CD4-positive, alpha-beta T cell treated with Interleukin-6 at 100 ng/mL for 8 hours (primary cell): ENCODE results near the gene TOMM40.

Source experiments
- DNase-seq: peaks from one replicate; pipeline ENCODE4 v3.0.0-alpha.2; 2020; ENCODE audit warnings: mixed read lengths, low spot score

TOMM40 gene

DNA sequence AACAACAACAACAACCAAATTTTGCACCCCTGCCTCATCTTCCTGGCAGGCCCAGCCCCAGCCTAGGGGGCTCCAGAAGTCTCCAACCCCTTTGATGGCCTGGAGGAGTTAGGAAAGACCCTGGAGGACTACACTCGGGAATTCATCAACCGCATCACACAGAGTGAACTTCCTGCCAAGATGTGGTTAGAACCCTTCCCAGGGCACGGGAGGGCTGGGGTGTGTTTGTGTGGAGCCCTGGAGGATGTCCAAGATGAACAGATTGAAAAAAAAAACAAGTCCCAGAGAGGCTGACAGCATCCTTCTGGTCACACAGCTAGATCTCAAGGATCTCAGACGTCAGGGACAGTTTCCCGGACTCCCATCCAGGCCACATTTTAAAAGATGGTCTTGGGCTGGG, 36.7 kb downstream of the TOMM40 start:
- DNase-seq, result no peak

DNA sequence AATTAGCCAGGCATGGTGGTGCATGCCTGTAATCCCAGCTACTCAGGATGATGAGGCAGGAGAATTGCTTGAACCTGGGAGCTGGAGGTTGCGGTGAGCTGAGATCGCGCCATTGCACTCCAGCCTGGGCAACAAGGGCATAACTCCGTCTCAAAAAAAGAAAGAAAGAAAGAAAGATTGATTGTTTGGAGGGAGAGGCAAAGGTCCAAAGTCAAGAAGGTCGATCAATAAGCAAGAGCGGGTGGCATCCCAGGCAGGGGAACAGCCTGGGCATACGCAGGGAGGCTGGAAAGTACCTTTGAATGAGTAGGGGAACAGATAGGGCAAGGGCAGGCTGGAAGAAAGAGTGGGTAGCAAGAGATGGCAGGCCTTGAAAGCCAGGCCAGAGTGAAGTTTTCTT, 39.0 kb downstream of the TOMM40 start:
- no peak for DNase-seq

DNA sequence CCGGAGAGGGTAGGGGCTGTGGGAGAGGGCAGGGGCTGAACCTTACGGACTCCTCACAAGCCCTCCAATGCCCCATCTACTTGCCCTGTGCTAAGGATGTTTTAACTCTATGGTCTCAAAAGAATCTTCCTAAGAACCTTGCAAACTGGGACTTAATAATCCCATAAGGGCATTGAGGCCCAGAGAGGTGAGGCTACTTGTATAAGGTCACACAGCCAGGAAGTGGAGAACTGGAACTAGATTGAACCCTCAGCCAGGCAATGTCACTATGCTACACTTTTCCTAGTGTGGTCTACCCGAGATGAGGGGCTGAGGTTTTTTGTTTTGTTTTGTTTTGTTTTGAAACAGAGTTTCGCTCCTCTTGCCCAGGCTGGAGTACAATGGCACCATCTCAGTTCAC, 40.5 kb downstream of the TOMM40 start:
- no peak for DNase-seq

DNA sequence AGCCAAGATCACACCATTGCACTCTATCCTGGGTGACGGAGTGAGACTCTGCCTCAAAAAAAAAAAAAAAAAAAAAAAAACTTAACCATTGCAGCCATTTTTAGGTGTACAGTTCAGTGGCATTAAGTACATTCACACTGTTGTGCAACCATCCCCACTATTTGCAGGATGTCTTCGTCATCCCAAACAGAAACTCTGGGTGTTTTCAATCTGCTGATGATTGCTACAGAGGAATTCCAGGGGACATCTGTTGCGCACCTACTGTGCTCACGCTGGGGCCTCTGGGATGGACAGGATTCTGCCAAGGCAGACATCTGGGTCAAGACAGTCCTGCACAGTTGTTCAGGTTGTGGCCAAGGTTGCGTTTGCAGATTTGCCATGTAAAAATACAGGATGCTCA, 48.6 kb downstream of the TOMM40 start:
- no peak for DNase-seq

DNA sequence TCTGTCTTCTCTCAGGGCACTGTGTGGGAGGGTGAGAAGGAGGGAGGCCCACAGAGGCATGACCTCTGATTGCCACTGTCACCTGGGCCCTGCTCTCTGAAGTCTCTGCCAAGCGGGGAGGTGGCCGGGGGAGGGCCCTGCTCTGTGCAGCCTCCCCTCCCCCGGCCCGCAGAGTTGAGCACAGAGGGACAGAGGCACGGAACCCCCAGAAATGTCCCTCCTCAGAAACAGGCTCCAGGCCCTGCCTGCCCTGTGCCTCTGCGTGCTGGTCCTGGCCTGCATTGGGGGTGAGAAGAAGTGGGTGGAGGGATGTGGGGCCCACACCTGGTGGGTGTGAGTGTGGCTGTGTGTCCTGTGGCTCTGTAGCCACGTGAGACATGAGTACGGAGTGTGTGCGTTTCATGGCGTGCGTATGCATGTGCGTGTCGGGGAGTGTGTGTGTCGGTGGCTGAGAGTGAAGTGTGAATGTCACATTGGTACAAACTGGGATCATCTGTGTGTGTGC, 51.1 kb downstream of the TOMM40 start, which contains the start of gene APOC4:
Gene APOC4, plus strand, starts transcription at position 171 of the 505 bp plus-strand sequence. Its CDS starts 41 bp downstream, at position 212.
- DNase-seq, result no peak

DNA sequence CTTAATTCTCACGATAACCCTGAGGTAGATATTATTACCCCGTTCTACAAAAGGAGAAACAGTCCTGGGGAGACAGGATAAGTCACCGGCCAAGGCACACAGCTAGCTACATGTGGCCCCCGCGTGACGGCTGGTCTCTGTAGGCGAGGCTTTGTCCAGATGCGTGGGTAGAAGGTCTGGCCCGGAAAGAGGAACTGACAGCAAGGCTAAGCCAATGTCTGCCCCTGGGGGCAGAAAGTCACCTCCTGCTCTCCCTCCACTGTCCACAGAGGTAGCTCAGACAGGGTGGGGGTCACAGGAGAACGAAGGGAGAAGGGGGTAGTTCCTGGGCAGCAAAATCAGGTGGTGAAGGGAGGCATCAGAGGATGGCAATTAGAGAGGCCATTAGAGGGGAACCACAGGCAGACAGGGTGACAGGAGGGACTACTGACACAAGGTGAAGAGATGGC, 52.8 kb downstream of the TOMM40 start:
- DNase-seq, result no peak

DNA sequence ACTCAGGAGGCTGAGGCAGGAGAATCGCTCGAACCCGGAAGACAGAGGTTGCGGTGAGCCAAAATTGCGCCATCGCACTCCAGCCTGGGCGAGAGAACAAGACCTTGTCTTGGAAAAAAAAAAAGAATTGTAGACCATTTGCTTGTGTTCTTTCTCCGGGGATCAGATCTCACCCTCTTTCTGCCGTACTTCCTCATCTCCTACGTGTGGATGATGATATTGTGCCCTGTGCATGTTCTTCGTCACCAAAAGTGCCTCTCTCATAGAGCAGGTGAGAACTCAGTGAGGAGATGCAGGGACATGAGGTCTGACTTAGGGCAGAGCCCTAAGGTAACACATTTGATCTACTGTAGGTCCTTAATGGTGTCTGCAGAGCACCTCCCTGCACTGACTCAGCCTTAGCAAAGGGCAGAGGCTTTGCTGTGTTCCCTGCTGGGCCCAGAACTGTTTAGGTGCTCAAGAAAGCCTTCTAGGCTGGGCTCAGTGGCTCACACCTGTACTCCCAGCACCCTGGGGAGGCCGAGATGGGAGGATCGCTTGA, 56.1 kb downstream of the TOMM40 start:
- no peak for DNase-seq

DNA sequence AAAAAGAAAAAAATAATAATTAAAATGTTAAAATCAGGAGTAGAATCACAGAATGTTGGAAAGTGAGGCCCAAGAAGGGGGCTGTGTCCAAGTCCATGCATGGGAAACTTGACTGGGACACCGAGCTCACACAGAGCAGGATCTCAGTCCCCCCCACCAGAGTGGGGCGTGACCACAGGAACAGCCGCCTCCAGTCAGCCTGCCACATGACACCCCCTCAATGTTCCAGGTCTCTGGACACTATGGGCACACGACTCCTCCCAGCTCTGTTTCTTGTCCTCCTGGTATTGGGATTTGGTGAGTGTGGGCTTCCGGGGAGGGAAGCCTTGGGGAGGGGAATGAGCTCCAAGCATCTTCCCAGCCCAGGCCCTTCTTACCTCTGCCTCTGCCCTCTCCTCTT, 57.2 kb downstream of the TOMM40 start:
- DNase-seq, result no peak

DNA sequence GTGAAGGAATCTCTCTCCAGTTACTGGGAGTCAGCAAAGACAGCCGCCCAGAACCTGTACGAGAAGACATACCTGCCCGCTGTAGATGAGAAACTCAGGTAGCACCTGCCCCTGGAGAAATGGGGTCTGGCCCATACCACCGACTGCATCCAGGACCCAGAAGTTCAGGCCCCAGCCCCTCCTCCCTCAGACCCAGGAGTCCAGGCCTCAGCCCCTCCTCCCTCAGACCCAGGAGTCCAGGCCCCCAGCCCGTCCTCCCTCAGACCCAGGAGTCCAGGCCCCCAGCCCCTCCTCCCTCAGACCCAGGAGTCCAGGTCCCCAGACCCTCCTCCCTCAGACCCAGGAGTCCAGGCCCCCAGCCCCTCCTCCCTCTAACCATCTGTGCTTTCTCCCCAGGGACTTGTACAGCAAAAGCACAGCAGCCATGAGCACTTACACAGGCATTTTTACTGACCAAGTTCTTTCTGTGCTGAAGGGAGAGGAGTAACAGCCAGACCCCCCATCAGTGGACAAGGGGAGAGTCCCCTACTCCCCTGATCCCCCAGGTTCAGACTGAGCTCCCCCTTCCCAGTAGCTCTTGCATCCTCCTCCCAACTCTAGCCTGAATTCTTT, 57.8 kb downstream of the TOMM40 start:
- no peak for DNase-seq

DNA sequence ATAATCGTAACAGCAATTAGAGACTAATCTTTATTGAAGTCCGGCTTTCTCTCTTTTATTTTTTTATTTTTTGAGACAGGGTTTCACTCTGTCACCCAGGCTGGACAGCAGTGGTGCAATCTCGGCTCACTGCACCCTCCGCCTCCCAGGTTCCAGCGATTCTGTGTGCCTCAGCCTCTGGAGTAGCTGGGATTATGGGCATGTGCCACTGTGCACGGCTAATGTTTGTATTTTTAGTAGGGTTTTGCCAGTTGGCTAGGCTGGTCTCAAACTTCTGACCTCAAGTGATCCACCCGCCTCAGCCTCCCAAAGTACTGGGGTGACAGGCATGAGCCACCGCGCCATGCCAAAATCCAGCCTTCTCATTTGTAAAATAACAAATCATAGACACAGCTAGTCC, 58.5 kb downstream of the TOMM40 start:
- DNase-seq, result no peak

DNA sequence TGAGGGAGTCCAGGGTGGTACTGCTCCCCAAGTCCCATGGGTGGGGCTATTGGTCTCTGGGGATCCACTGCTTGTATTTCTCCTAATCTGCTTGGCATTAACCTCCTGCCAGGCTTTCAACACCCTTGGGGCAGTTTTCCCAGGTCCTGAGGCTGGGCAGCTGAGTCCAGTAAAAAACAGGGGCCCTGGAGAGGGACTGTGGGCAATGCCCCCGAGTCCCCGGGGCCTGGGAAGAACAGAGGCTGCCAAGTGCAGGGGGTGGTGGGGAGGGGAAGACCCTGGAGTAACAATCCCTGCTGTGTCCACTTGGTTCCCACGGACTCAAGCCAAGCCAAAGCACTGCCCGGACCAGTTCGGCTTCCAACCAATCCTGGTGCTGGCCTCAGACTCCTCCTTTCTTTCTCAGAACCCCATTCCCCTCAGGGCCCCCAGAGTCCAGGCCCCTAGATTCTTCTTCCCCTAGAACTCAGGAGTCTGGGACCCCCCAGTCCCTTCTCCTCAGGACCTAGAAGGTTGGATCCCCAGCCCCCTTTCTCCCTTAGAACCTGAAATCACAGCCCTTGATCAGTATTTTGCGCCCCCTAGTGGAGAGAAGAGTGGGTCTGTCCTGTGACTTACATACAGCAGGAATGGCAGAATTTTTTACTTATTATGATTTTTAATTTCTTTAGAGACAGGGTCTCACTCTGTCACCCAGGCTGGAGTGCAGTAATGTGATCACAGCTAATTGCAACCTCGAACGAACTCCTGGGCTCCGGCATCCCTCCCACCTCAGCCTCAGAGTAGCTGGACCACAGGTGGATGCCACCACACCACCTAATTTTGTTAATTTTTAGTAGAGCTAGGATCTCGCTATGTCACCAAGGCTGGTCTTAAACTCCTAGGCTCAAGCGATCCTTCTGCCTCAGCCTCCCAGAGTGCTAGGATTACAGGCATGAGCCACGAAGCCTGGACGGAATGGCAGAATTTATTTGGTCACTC, 60.4 kb downstream of the TOMM40 start:
- DNase-seq, result peak; percentile 76
